ENCODE results near the gene NLRP1.

GRCh38 chr17:5553479-5553878 lies 30.8 kb downstream of the NLRP1 start:
- no peak for TF ChIP-seq POLR2A (IDR thresholded peaks at IDR 0.05)
- TF ChIP-seq, protein P1, sequence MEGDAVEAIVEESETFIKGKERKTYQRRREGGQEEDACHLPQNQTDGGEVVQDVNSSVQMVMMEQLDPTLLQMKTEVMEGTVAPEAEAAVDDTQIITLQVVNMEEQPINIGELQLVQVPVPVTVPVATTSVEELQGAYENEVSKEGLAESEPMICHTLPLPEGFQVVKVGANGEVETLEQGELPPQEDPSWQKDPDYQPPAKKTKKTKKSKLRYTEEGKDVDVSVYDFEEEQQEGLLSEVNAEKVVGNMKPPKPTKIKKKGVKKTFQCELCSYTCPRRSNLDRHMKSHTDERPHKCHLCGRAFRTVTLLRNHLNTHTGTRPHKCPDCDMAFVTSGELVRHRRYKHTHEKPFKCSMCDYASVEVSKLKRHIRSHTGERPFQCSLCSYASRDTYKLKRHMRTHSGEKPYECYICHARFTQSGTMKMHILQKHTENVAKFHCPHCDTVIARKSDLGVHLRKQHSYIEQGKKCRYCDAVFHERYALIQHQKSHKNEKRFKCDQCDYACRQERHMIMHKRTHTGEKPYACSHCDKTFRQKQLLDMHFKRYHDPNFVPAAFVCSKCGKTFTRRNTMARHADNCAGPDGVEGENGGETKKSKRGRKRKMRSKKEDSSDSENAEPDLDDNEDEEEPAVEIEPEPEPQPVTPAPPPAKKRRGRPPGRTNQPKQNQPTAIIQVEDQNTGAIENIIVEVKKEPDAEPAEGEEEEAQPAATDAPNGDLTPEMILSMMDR (IDR thresholded peaks at IDR 0.05): no peak
- no peak for TF ChIP-seq EP300 (IDR thresholded peaks at IDR 0.05)
